ENCODE results near the gene S1PR3.
"Not testable (repeated sequence)": the region's sequence is repeated elsewhere in the genome, so short reads cannot be mapped to it uniquely, and the experiment has no call there.

S1PR3 gene

DNA sequence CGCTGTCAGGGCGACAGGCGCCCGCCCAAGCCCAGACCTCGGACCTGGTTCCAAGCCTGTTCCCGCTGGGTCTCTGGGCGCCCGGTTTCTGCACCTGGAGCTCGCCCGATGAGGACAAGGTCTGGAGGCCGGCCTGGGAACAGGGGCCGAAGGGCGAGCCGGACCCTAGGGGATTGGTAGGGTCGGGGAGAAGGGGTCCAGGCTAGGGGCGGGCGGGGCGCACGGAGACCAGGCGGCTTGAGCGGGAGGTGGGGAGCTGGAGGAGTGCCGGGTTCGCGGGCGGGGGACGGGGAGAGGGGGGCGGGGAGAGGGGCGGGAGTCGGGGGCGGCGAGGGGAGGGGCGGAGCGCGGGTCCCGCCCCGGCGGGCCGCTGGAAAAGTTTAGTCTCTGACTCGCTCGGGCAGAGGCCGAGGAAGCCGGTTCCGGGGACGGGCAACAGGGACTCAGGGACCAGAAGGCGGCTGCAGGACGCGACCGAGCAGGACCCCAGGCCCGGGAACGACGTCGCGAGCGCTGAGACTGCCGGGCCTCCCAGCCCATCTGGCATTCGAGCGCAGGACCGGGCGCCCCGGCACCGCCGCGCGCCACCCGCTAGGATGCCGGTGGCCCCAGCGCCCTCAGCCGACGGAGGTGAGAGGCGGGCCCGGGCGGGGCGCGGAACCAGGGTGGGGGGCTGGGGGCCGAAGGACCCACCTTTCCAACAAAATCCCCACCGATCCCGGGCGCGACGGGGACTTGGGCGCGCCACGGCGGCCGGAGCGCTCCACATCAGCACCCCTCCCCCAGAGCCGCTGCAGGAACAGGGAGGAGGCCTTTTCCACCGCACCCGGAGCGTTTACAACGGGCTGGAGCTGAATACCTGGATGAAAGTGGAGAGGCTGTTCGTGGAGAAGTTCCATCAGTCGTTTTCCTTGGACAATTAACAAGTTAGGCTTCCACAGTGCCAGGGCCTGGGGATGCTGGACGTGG is at the start of gene S1PR3:
Gene S1PR3, plus strand, starts transcription at position 403 of the 969 bp plus-strand sequence. CDS start 9,733 bp downstream, outside the sequence.
- FAIRE-seq: no peak
- DNase-seq (ENCODE audit: insufficient read length, low spot score): peak; percentile 45

DNA sequence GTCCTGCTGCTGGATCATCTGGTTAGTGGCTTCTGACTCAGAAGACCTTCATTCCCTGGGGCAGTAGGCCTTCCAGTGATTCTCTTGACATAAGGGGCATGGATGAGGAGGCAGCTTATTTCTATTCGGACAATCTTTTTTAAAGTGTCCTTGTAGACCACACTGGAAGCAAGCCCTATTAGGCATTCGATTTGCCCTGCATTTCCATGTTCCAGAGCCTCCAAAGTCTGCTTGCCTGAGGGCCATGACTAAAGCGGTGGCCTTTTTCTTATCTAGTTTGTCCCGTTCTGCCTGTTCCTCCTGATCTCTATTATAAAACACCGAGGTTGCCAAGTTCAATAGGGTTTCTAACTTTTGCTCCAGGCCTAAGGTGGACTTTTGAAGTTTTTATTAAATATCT is 49.7 kb upstream of the S1PR3 start:
- not testable (repeated sequence) for FAIRE-seq; DNase-seq (ENCODE audit: insufficient read length, low spot score)

DNA sequence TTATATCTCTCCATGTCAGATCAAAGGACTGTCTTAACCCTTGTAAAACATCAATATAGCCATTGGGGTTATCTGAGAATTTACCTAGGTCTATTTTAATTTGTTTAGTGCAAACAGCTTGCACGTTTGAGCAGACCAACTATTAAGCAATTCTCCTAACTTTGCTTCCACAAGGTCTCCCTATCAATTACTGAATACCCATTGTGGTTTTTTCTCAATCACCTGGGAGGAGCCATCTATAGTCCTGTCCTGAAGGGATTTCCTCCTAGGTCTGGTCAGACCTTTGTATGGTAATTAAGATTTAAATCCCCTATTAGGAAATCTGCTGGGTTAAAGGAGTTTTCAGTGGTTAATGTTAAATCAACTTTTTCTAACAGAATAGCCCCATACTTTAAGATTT is 48.9 kb upstream of the S1PR3 start:
- FAIRE-seq: no peak

DNA sequence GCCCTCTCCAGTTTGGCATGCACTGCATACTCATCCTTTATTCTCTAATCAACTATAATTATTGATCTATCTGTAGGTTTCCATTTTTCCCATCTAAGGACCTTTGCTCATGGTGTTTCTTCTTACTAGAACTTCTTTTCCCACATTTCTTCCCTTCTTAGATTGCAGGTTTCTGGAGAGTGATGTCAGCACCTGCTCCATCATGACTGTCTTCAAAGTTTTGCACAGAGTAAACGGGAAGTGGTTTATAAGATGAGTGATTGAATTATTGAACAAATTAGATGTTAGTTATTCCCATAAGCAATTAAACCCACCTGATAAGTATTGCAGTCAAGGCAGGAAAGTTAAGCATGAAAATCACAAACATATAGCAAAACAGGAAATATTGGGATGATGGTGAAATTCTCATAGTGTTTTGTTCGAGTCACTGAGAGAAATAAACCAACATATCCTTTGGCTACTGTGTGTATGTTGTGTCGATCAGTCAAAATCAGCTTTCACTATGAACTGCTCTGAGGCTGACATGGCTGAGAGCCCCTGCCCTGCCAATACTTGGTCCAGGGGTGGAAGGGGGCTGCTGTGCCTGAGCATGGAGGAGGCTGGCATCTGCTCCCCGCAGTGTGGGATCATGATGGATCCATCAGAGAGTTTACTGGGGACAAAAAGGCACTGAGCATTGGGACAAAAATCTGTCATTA is 45.5 kb upstream of the S1PR3 start:
- FAIRE-seq (no peak), DNase-seq (ENCODE audit: insufficient read length, low spot score) (no peak)

More for the DNA sequence above, 48.9 kb upstream of the S1PR3 start:
- no peak for DNase-seq (ENCODE audit: insufficient read length, low spot score)

DNA sequence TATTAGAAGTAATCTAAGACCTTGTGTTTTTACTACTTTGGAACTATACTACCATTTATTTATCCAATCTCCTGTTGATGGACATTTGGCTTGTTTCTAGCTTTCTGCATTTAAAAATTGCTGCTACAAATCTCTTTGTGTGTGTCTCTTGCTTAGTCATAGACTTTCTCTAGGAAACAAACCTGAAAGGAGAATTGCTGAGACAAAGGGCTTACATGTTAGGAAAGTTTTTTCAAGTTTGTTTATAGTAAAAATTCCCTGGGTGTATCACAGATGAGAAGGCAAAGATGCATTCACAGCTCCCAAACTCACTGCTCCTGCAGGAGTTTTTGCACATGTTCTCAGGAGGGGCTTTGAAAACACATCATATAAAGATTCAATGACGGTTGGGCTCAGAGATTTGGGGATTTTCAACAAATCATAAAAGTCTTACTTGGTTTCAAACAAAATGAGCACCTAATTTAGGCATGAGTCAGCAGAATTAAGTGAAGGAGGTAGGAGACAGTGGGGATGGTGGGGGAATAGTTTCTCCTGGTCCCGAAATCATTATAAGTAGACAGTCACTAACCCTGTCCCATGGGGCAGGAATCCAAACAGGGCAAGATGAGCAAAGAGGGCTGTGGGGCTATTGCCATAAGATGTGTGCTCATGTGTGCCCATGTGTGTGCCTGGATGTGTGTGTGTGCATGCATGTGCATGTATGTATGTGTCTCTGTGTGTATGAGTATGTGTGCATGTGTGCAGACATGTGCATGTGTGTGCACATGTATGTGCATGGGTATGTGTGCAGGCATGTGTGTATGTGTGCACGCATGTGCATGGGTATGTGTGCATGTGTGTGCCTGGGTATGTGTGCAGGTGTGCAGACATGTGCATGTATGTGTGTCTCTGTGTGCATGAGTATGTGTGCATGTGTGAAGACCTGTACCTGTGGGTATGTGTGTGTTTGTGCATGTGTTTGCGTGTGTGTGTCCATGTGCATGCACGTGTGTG is 43.4 kb upstream of the S1PR3 start:
- FAIRE-seq: peak; percentile 80
- DNase-seq (ENCODE audit: insufficient read length, low spot score): no peak

DNA sequence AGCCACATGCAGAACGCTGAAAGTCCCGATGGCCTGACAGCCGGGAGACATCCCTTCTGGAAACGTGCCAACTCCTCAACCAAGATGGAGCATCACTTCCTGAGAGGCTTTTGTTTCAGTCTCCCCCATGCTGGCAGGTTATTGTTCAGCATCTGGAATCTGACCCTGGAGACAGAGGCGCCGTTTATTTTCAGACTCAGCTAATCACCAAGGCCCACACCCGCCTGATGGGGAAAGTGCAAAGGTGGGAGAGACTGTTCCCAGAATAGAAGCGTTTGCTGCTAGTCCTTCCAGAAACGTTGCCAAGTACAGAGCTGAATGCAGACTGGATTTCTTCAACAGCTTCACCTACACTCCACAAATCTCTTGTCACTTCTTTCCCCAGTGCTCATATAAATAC is 41.8 kb upstream of the S1PR3 start:
- DNase-seq (ENCODE audit: insufficient read length, low spot score) (no peak), FAIRE-seq (no peak)

DNA sequence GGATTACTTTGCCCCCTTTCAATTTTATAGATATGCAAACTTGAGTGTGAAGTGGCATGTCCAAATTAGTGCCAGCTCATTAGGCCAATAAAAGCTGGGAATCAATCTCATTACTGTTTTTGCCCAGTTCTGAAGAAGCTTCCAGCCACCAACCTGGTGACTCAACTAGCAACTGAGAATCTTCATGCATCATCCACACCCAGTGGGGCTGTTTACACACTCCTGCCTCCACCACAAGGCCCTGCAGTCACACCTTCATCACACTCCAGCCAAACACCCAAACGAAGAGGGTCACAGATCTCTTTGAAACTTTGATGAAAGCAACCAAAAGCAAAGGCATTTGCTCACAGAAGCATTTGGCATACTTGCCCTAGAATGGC is 41.3 kb upstream of the S1PR3 start:
- DNase-seq (ENCODE audit: insufficient read length, low spot score): no peak
- FAIRE-seq: no peak

DNA sequence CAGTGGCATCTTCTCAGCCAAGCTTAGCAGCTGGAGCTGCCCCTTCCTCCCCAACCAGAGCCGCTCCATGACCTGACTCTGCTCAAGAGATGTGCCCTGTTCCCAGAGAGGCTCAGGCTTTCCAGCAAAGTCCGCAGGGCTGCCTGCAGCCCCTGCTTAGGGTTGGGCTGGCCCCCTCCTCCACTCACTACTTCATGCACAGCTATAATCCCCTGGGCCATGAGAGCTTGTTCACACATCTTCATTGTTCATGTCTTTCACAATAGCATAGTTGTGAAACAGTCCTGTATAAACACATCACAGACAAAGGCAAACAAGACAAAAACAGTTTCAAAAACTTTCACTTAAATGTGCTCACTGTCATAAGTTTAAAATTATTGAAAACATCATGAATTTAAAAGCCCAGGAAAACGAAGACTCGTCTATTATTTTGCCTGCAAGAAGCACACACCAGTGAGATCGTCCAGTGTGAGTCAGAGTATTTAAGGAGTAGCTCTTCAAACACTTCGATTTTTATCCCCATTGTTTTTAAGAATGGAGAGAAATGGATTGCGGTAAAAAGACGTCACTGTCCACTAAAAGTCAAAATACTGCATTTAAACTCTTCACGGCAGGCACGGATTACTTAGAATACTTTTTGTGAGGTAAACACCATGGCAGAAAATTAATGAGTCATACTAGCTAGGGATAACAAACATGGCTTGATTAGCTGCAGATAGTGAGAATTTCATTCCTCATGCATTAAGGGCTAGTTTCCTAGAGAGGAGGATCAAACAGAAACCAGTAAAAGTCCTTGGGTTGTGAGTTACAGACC is 40.7 kb upstream of the S1PR3 start:
- no peak for FAIRE-seq
- no peak for DNase-seq (ENCODE audit: insufficient read length, low spot score)

DNA sequence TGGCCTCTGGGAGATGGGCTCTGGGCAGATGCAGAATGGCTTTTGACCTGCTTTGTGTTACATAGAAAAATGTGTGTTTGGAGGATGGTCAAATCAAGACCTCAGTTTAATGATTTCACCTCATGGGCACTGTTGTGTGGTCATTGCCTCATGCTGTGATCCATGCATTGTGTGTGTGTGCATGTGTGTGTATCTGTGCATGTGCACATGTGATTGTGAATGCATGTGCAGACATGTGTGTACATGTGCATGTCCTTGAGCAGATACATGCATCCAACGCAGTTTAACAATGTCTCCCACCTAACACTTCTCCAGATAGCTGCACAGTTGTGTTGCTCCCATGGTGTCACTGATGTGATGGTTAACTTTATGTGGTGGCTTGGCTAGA is 40.1 kb upstream of the S1PR3 start:
- no peak for FAIRE-seq

DNA sequence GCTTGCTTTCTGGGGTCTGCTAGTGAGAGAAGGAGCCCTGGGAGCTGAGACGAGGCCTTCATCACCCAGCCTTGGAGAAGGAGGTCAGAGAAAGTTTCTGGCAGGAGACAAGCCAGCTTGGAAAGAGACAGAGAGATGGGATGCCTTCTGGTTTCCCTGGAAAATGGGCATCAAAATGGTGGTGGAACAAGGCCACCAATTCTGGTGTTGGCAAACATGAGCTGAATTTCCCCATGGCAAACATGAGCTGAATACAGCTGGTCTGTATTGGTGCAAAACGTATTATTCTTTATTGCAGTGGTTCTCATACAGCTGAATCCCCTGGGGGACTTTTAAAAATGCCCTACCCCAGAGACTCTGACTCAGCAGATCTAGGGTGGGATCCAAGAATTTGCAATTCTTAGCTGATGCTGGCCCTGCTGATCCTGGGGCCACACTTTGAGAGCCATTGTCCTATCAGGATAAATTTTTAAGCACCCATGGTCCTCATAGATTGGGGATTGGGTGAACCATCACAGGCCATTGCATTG is 39.1 kb upstream of the S1PR3 start:
- FAIRE-seq (no peak), DNase-seq (ENCODE audit: insufficient read length, low spot score) (no peak)

More for the DNA sequence above, 40.1 kb upstream of the S1PR3 start:
- DNase-seq (ENCODE audit: insufficient read length, low spot score): no peak

DNA sequence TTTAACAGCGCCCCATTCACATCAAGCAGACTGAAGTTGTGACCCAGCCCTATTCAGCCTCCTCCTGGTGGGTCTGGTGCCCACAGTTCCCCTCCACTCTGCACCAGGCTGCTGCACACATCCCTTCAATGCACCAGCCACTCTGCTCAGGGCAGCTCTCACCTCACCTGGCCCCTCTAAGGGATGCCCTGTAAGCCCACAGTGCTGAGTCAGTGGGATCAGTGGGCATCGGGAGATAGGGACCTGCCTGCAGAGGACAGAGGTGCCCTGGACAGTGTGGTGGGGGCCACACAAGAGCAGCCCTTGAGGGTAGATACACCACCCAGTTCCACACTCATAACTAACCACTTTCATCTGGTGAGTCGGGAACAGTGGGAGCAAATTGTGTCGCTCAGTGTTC is 38.3 kb upstream of the S1PR3 start:
- no peak for DNase-seq (ENCODE audit: insufficient read length, low spot score)
- FAIRE-seq: no peak

DNA sequence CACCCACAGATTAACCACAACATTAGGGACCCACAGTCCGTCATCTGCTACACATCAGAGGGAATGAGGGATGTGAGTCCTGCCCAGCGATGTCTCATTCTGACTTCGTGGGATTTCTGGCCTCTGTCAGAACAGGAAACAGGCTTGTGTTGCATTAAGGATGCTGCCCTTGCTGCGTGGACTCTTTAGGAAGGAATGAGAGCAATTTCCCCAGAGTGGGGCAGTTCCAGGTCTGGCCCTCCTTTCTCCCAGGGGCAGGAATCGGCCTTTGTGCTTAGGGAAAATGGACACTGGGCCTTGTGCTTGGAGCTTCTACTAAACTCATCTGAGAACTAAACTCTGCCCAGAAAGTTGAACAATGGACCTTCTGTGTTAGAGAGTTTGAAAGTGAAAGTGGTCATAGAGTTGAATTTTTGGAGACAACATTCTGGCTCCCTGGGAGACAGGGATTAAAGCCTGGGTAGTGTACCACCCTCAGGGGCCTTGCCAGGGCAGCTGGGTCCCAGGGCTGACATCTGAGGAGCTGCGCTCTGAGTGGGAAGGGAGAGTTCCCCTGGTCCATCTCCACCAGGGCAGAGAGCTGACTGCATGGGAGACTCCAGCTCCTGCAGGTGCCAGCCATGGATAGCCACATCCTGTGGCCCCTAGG is 37.8 kb upstream of the S1PR3 start:
- no peak for FAIRE-seq
- DNase-seq (ENCODE audit: insufficient read length, low spot score): no peak

DNA sequence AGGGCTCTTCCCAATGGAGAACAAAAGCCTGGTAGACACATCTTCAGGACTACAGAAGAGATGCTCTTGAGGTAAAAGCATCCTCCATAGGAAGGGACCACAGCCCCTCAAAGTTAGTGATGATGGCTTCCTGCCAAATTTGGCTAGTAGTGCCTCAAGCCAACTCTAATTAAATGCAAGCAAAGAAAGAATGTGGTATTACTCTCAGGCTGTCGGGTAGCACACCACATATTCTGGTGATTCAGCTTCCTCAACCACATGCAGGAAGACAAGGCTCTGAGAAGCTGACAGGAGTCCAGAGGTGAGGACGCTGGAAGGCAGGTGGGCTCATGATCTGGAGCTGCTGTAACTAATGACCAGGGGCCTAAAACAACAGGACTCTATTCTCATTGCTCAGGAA is 37.2 kb upstream of the S1PR3 start:
- FAIRE-seq: no peak

DNA sequence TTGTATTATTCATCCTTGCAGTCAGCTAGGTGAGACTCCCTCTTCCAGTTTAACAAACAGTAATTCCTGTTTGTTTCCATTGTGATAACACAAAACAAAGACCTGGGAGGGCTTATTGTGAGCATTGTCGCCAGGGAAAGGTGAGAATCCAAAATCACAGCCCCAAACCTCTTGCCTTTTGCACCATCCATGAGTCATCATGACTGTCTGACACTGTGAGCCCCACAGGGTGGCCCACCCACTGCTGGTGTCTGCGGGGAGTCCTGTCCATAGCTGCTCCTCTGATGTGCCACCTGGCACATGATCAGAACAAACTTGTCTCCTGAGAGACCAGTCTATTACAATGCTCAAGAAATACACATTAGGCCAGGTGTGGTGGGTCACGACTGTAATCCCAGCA is 33.7 kb upstream of the S1PR3 start:
- no peak for FAIRE-seq
- DNase-seq (ENCODE audit: insufficient read length, low spot score): no peak

More for the DNA sequence above, 37.2 kb upstream of the S1PR3 start:
- no peak for DNase-seq (ENCODE audit: insufficient read length, low spot score)

DNA sequence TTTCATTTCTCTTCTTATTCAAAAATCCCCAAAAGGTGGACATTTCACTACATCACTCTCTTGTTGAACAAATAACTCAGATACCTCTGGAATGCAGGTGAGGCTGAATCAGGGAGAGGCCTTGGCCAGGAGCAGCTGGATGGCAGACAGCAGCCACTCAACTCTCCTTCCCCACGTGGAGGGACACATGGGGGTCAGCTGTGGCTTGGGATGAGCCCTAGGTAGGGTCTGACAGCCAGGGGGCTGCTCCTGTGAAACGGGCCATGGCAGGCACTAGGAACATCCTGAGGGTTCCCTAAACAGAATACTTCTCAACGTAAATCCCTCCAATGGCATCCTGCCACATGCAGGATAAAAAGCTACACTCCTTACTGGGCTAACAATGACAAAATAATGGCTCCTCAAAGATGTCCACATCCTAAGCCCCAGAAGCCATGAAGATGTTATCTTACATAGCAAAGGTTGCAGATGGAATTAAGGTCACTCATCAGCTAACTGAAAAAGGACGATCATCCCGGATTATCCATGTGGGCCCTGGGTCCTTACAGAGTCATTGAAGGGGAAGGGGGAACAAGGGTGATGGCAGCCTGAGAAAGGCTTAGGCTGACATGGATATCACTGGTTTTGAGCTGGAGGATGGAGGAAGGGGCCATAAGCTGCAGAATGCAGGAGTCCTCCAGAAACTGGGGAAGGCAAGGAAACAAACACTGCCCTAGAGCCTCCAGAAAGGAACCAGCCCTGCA is 31.4 kb upstream of the S1PR3 start:
- DNase-seq (ENCODE audit: insufficient read length, low spot score) (no peak), FAIRE-seq (no peak)

DNA sequence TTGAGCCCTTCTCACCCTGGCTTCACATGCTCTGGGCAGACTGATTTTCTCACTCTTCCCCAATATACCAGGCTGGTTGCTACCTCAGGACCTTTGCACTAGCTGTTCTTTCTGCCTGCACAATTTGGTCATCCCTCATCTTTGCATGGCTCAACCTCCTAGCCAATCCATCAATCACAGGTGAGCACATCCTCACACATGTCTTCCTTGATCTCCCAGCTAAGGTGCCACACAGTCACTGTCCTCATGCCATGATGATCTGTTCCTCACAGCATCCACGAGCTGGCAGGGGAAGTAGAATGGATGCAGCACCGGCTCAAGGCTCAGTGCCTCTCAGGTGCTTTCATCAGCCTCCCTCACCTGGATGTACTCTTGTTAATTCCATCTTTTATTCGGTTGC is 30.6 kb upstream of the S1PR3 start:
- FAIRE-seq: no peak
- no peak for DNase-seq (ENCODE audit: insufficient read length, low spot score)

DNA sequence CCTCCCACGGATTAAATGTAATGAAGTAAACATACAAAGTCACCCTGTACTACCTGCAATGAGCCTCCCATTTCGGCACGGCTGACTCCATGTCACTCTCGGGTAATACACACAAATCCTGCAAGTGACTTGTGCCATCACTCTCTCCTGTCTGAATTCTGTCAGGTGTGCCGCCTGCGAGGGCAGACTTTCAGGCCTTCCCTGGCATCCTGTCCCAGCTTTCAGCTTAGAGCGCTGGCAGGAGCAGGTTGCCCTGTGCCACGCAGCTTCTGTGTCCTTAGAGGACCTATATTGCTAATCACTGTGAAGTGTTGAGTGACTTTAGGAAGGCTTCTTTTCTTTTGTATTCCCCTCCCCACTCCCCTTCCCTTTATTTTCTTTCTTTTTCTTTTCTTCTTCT is 25.8 kb upstream of the S1PR3 start:
- no peak for FAIRE-seq
- no peak for DNase-seq (ENCODE audit: insufficient read length, low spot score)

DNA sequence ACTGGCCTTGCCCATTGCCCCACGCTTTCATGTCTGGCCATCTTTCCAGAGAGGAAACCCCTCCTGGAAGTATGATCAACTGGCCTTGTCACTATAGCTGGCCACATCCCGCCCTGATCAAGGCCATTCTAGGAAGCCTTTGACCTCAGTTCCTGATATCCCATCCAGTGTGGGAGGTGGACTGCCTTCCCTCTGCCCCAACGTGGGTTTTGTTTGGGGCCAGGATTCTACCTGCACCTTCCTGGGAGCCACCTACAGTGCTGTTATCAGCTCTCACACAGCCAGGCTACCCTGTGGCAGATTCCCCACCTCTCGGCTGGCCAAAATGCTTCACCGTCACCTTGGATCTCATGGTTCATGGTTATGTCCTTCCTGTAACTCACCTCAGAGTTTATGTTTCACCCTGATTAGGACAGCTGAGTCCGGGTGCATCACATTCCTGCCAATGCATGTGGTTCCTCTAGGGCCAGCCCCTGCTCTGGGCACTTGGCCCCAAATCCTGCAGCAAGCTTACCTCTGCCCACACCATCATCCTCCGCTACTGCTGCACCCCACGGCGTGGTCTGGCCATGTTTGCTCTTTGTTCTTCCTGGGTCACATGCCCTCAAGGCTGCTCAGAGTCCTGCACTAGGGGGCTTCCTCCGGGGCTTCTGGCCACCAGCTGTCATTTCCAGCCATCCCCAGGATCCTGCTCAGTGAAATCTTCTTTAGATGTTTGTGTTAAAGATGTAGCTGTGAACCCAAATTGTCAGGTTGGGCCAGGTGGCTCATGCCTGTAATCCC is 24.2 kb upstream of the S1PR3 start:
- FAIRE-seq (no peak), DNase-seq (ENCODE audit: insufficient read length, low spot score) (no peak)
